Measurements from ENCODE around the gene ERICH2. TPM values are rescaled to one million over a fixed set of nuclear protein-coding genes. Genes with fewer than 3 reads are reported as not detected.

ERICH2 gene
- total and polyA plus RNA-seq, 11 donors = 0.22 to 3.4 (median 0.98) TPM; not detected in 4

- peaks cover 0 to 4% (median 0%) of the 10 kb centered on the region in 12 donors for H3K4me1 ChIP-seq
- H3K9me3 ChIP-seq = peaks cover 0 to 8% (median 0%) of the 10 kb centered on the region in 12 donors
- DNase-seq = no peak
- H3K4me3 ChIP-seq = no peak overlapping the region
- no peak for TF ChIP-seq CTCF (IDR thresholded peaks at IDR 0.05)
- no peak for TF ChIP-seq POLR2A (IDR thresholded peaks at IDR 0.05)
- peaks cover 0 to 26% (median 3%) of the 10 kb centered on the region in 9 donors for H3K27me3 ChIP-seq
- H3K27ac ChIP-seq = no peak overlapping the region
- intact Hi-C loops (cut with DNase I) = no loop called here
- ATAC-seq = no peak
- no peaks in the 10 kb centered on the region for H3K36me3 ChIP-seq
- 64 to 74% (median 70%) methylated on average over 3 of the region's 3 CpGs for WGBS, 4 donors
Observed at GRCh38 chr2:170742000-170742399, 28.2 kb upstream of the ERICH2 start.

- WGBS, 4 donors = 69 to 78% (median 74%) methylated on average over 6 of the region's 6 CpGs
- Histone ChIP-seq H3K4me3 (no peak overlapping the region), H3K4me1 (peaks cover 0 to 4% (median 0%) of the 10 kb centered on the region in 12 donors), H3K27ac (no peak overlapping the region), H3K36me3 (no peaks in the 10 kb centered on the region), H3K27me3 (peaks cover 0 to 31% (median 3%) of the 10 kb centered on the region in 9 donors), H3K9me3 (no peaks in the 10 kb centered on the region)
- ATAC-seq (no peak), DNase-seq (no peak)
- TF ChIP-seq POLR2A (IDR thresholded peaks at IDR 0.05) (no peak), CTCF (IDR thresholded peaks at IDR 0.05) (no peak)
- intact Hi-C loops (cut with DNase I) = no loop called here
Observed at GRCh38 chr2:170742896-170743529, 27.2 kb upstream of the ERICH2 start.

GRCh38 chr2:170743530-170744239 is 26.5 kb upstream of the ERICH2 start:
- DNase-seq (no peak), ATAC-seq (no peak)
- intact Hi-C loops (cut with DNase I) = no loop called here
- H3K4me3 ChIP-seq = no peak overlapping the region
- no peak overlapping the region for H3K27ac ChIP-seq
- TF ChIP-seq POLR2A (IDR thresholded peaks at IDR 0.05) = no peak
- H3K36me3 ChIP-seq = no peaks in the 10 kb centered on the region
- H3K4me1 ChIP-seq = peaks cover 0 to 4% (median 0%) of the 10 kb centered on the region in 12 donors
- H3K27me3 ChIP-seq = peaks cover 0 to 38% (median 3%) of the 10 kb centered on the region in 9 donors
- WGBS, 4 donors = 53 to 72% (median 61%) methylated on average over 7 to 8 of the region's 8 CpGs
- no peaks in the 10 kb centered on the region for H3K9me3 ChIP-seq

GRCh38 chr2:170744248-170745002 is 25.8 kb upstream of the ERICH2 start:
- Histone ChIP-seq H3K4me1 (peaks cover 0 to 4% (median 0%) of the 10 kb centered on the region in 12 donors), H3K27ac (no peak overlapping the region), H3K4me3 (no peak overlapping the region), H3K9me3 (no peaks in the 10 kb centered on the region), H3K27me3 (peaks cover 0 to 36% (median 3%) of the 10 kb centered on the region in 9 donors), H3K36me3 (no peaks in the 10 kb centered on the region)
- intact Hi-C loops (cut with DNase I) = no loop called here
- ATAC-seq = no peak
- WGBS, 4 donors = 89 to 92% (median 90%) methylated on average over 14 of the region's 14 CpGs
- TF ChIP-seq CTCF (IDR thresholded peaks at IDR 0.05) = no peak
- TF ChIP-seq POLR2A (IDR thresholded peaks at IDR 0.05) = no peak
- DNase-seq = no peak

All from heart left ventricle (tissue), 16 donors.